ENCODE measurements around the gene ARHGAP21.
A peak's percentile ranks its signal among the peaks of the same experiment; 100 is the strongest.

Gene ARHGAP21

GRCh38 chr10:24722131-24722675 is 1.5 kb downstream of the ARHGAP21 start:
- DNase-seq = no peak

GRCh38 chr10:24721229-24722106 is 2.2 kb downstream of the ARHGAP21 start:
- DNase-seq = peak; percentile 13

- no peak for DNase-seq
Measured at GRCh38 chr10:24720096-24720495, 3.6 kb downstream of the ARHGAP21 start.

GRCh38 chr10:24718031-24718855 is 5.4 kb downstream of the ARHGAP21 start:
- DNase-seq = peak; percentile 95

- DNase-seq = no peak
Measured at GRCh38 chr10:24716295-24716694, 7.4 kb downstream of the ARHGAP21 start.

DNA sequence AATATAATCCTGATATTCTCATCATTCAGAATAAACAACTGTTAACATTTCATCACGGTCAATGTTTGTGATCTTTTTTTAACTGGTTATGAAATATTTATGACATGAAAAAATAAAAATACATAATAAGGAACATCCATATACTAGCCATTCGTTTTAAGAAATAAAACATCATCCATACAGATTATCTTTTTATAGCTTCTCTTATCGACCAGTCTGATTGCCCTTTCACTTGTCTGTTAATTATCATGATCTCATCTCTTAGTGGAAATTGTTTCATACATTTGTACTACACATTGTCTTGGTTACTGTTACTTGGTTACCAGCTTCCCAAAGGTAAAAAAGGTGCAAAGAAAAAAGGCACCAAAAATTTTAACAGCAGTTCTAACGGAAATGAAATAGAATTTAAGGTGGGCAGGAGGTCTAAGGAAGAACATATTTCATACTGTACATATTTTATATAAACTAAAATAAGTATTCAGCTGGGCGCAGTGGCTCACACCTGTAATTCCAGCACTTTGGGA is 8.4 kb downstream of the ARHGAP21 start:
- no peak for DNase-seq

DNA sequence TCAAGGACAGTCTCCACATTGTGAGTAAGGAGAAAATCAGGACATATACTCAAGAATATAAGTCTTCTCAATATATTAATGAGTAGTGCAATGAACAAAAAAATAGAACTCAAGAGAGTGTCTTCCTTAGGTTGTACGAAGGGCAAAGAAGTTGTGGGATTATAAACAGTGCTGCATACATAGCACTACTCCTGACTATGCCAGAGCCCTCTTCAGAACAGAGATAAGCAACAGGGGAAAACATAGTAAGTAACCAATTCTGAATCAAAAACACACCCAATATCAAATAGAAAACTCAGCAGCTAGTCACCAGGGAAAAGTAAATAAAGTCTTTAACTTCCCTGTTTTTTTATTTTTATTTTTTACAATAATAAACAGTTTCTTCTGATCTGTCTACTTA is 10.6 kb downstream of the ARHGAP21 start:
- no peak for DNase-seq

GRCh38 chr10:24711465-24711864 is 12.2 kb downstream of the ARHGAP21 start:
- DNase-seq = no peak

DNA sequence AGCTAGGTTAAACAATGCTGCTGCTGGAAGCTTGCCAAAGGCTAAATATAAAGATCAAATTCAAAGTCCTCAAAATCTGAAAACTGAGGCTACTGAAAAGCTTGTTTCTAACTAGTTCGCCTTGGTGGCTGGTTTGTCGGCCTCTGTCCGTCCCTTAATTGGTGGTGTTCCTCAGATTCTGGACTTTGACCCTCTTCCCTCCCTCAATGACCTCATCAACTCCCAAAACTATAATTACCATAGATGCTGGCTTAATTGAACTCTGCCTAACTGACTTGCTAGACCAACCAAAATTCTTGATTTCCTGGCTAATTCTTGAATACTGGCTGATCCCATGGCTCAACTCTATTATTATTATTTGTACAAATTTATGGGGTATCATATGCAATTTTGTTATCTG is 15.6 kb downstream of the ARHGAP21 start:
- no peak for DNase-seq

- no peak for DNase-seq
Measured at GRCh38 chr10:24707445-24707844, 16.2 kb downstream of the ARHGAP21 start.

GRCh38 chr10:24706479-24707118 is 17.1 kb downstream of the ARHGAP21 start:
- DNase-seq = peak; percentile 98

GRCh38 chr10:24703700-24704099 is 20.0 kb downstream of the ARHGAP21 start:
- peak; percentile 93 for DNase-seq

DNA sequence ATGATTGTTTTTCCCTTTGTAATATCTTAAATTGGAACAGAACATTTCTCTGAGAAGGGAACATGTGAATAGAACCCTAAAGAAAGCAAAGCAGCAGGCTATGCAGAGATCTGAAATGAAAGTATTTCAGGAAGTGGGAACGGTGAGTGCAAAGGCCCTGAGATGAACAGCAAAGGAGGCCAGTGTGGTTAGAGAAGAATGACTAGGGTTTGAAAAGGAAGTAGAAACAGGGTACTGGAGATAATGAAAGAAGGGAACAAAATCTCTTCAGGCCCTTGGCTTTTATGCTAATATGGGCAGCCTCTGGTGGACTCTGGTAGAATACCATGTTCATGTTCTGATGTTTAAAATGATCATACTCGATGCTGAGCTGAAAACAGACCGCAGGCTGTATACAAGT is 22.2 kb downstream of the ARHGAP21 start:
- DNase-seq = no peak

DNA sequence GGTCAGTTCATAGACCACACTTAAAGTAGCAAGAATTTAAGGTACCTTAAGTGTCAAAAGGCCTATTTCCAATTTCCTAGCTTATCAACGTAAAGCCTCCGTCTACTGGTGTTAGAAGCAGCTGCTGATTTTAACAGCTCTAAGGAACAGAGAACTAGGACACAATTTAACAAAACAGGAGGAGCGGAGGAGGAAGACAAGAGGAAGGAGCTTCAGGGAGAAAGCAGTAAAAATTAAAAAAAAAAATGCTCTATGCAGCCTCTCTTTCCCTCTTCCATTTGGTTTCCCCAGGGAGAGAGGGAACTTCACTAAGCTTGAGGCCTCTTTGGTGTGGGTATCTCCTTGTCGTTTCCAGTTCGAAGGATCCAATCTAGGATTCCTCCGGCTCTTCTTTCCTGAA is 22.7 kb downstream of the ARHGAP21 start:
- no peak for DNase-seq

GRCh38 chr10:24698270-24698669 is 25.4 kb downstream of the ARHGAP21 start:
- DNase-seq = no peak

- no peak for DNase-seq
Measured at GRCh38 chr10:24697080-24697479, 26.6 kb downstream of the ARHGAP21 start.

- DNase-seq = no peak
Measured at GRCh38 chr10:24695452-24695851, 28.2 kb downstream of the ARHGAP21 start.

- peak; percentile 59 for DNase-seq
Measured at GRCh38 chr10:24694086-24694485, 29.6 kb downstream of the ARHGAP21 start.

- DNase-seq = no peak
Measured at GRCh38 chr10:24690961-24691512, 32.6 kb downstream of the ARHGAP21 start.

GRCh38 chr10:24685958-24686540 is 37.6 kb downstream of the ARHGAP21 start:
- DNase-seq = peak; percentile 84

GRCh38 chr10:24683554-24683953 is 40.1 kb downstream of the ARHGAP21 start:
- no peak for DNase-seq

DNA sequence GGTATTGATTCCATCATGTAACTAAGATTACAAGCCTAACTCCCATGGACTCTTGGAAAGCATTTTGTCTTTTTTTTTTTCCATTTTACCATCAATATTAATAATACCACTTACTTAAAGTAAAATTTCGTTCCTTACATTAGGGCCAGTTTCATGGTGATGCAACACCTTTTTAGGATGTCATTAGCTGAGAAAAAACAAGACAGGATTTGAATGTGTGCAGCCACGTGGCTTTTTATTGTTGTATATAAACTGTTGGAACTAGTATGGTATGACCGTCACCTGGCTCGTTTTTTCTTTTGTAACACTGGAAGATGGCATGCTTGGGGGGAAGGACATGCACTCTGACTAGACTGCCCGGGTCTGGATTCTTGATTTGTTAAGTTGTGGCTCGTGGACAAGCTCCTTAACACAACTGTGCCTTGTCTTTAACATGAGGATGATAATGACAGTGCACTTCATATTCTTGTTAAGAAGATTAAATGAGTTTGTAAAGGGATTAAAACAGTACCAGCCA is 42.1 kb downstream of the ARHGAP21 start:
- no peak for DNase-seq
